Skeletal muscle tissue (tissue), 4 donors: ENCODE results near the gene RIGI. TPM values are rescaled to one million over a fixed set of nuclear protein-coding genes. Genes with fewer than 3 reads are reported as not detected.

Experiments
- H3K27ac ChIP-seq: one replicate; pipeline ENCODE4 v1.7.0; 2013; ENCODE audit warnings: mild to moderate bottlenecking, low read depth, low read length, inconsistent platforms
- H3K27me3 ChIP-seq, 3 donors: one replicate each; pipeline ENCODE4 v1.7.0; 2013; ENCODE audit warnings: low read length in 3 of 3; ENCODE audit not compliant: control insufficient read depth in 3 of 3, insufficient read depth in 3 of 3
- H3K36me3 ChIP-seq, 3 donors: one replicate each; pipeline ENCODE4 v1.7.0; 2013; ENCODE audit warnings: low read length in 3 of 3; ENCODE audit not compliant: control insufficient read depth in 3 of 3, insufficient read depth in 3 of 3
- H3K4me1 ChIP-seq, 3 donors: one replicate each; pipeline ENCODE4 v1.7.0; 2013; ENCODE audit warnings: low read length in 3 of 3, mild to moderate bottlenecking in 3 of 3; ENCODE audit not compliant: control insufficient read depth in 3 of 3, insufficient read depth in 3 of 3
- H3K4me3 ChIP-seq, 3 donors: one replicate each; pipeline ENCODE4 v1.7.0; 2013; ENCODE audit warnings: low read length in 3 of 3
- H3K9ac ChIP-seq, 3 donors: one replicate each; pipeline ENCODE4 v1.7.0; 2013; ENCODE audit warnings: low read length in 3 of 3, mild to moderate bottlenecking in 3 of 3, moderate library complexity in 2 of 3, low read depth in 1 of 3
- H3K9me3 ChIP-seq, 3 donors: one replicate each; pipeline ENCODE4 v1.7.0; 2013; ENCODE audit warnings: low read length in 3 of 3; ENCODE audit not compliant: control insufficient read depth in 3 of 3
- total RNA-seq: library from RNA; depleted of rRNA; stranded (reverse); fragments of >200 nt; gene quantifications from one replicate; pipeline ENCODE4 v1.2.3, GENCODE V29; 2014
- donor health status: Osteomylitis.

The RIGI gene
- total RNA-seq, 1 donor from 2014 or later = 9.4 TPM

DNA sequence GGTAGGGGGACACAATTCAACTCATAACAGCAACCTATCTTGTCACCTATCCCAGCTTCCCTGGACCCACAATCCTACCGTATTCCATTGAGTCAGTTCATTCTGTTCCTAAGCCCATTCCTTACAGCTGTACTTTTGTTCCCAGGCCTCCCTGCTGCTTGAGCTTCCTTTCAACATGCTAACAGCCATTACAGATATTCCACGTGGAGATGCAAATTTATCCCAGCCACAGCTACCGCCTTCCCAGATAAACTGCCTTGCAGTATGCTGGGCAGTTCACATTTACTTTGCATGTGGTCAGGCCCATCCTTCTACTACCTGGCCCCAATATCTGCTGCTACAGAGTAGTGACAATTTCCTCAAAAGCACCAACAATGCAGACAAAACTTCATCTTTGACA, 23.0 kb downstream of the RIGI start:
- H3K4me3 ChIP-seq = no peak overlapping the region
- H3K9me3 ChIP-seq = no peaks in the 10 kb centered on the region
- no peak overlapping the region for H3K9ac ChIP-seq
- no peak overlapping the region for H3K27ac ChIP-seq
- peaks cover 0 to 11% (median 4%) of the 10 kb centered on the region in 3 donors for H3K36me3 ChIP-seq
- H3K27me3 ChIP-seq = no peaks in the 10 kb centered on the region
- no peaks in the 10 kb centered on the region for H3K4me1 ChIP-seq

GRCh38 chr9:32502464-32502863, 23.5 kb downstream of the RIGI start:
- Histone ChIP-seq H3K4me3 (no peak overlapping the region), H3K9me3 (no peaks in the 10 kb centered on the region), H3K36me3 (peaks cover 0 to 14% (median 4%) of the 10 kb centered on the region in 3 donors), H3K9ac (no peak overlapping the region), H3K27ac (no peak overlapping the region), H3K27me3 (no peaks in the 10 kb centered on the region), H3K4me1 (no peaks in the 10 kb centered on the region)

- Histone ChIP-seq H3K9me3 (no peaks in the 10 kb centered on the region), H3K4me3 (no peak overlapping the region), H3K36me3 (peaks cover 0 to 16% (median 4%) of the 10 kb centered on the region in 3 donors), H3K27ac (no peak overlapping the region), H3K9ac (no peak overlapping the region), H3K4me1 (no peaks in the 10 kb centered on the region), H3K27me3 (no peaks in the 10 kb centered on the region)
These were observed 24.1 kb downstream of the RIGI start for GRCh38 chr9:32501868-32502267.

GRCh38 chr9:32500768-32501167, 25.2 kb downstream of the RIGI start:
- Histone ChIP-seq H3K36me3 (peaks cover 0 to 19% (median 4%) of the 10 kb centered on the region in 3 donors), H3K4me3 (no peak overlapping the region), H3K9me3 (no peaks in the 10 kb centered on the region), H3K27me3 (no peaks in the 10 kb centered on the region), H3K9ac (no peak overlapping the region), H3K4me1 (no peaks in the 10 kb centered on the region), H3K27ac (no peak overlapping the region)

- Histone ChIP-seq H3K36me3 (peaks cover 0 to 19% (median 4%) of the 10 kb centered on the region in 3 donors), H3K27ac (no peak overlapping the region), H3K9ac (no peak overlapping the region), H3K27me3 (no peaks in the 10 kb centered on the region), H3K4me1 (no peaks in the 10 kb centered on the region), H3K4me3 (no peak overlapping the region), H3K9me3 (no peaks in the 10 kb centered on the region)
These were observed 28.1 kb downstream of the RIGI start for GRCh38 chr9:32497921-32498320.

DNA sequence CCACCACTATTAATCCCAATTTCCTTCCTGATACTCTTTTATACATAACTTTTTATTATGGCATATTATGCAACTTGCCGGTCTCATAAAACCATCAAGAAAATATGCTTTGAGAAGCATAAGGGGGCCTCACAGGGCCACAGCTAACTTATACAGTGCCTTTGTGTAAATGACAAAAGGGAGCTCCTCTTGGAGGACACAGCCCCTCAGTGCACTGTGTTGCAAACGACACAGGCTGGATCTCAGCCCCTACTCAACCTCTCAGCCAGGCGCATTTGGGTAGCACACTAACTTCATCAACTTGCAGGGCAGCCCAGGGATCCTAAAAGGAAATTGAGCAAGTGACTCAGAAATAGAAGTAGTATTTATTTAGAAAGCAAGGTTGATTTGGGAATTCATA, 35.4 kb downstream of the RIGI start:
- H3K4me3 ChIP-seq = no peak overlapping the region
- no peaks in the 10 kb centered on the region for H3K27me3 ChIP-seq
- no peaks in the 10 kb centered on the region for H3K9me3 ChIP-seq
- H3K4me1 ChIP-seq = no peaks in the 10 kb centered on the region
- H3K27ac ChIP-seq = no peak overlapping the region
- peaks cover 9 to 35% (median 29%) of the 10 kb centered on the region in 3 donors for H3K36me3 ChIP-seq
- no peak overlapping the region for H3K9ac ChIP-seq

DNA sequence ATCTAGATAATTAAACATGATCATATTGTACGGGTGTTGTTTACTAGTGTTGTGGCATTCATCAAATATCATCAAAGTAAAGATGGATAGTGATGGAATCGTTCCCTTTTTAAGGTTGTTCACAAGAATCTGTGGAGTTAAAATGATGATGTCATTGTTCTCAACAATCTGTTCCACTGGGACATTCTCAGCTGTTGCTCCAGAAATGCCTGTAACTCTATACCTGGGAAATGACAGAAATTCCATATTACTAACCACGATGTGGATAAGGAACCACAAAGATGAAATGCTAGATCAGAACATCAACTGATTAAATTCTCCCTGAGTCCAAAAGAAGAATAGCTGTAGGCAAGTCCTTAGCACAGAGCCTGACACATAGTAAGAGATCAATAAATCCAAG, 38.0 kb downstream of the RIGI start:
- Histone ChIP-seq H3K27ac (no peak overlapping the region), H3K27me3 (no peaks in the 10 kb centered on the region), H3K4me3 (no peak overlapping the region), H3K9ac (no peak overlapping the region), H3K9me3 (no peaks in the 10 kb centered on the region), H3K4me1 (no peaks in the 10 kb centered on the region), H3K36me3 (peaks cover 22 to 53% (median 48%) of the 10 kb centered on the region in 3 donors)

DNA sequence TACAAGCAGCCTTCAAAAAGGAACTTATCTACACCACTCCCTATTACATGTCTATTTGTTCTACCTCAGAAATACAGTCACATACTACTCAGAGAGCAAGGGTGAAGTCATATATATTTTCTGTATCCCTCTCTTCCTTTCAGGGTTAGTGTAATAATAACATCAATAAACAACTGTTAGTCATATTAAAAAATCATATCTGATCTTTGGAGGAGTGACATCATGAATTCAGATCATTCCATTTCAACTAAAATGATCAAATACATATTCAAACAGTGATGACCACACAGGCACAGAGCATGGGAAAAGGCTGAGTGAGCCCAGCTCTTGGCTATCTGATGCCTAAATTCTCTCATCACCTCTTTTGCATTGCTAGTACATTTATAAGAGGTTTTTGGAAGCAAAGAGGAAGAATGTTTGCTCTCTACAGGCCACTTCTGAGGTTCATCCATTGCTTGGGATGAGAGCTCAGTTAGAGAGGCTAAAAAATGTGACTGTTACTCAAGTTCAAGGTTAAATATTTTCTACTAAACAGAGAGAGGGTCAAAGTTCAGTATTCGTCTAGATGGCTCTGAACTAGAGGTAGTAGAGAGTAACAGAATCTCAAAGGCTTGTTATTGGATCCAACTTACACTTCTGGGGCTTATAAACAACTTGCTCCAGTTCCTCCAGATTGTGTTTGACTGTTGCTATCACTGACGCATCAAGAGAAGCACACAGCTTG, 39.0 kb downstream of the RIGI start:
- no peak overlapping the region for H3K9ac ChIP-seq
- H3K36me3 ChIP-seq = peaks cover 22 to 58% (median 50%) of the 10 kb centered on the region in 3 donors
- H3K4me3 ChIP-seq = no peak overlapping the region

GRCh38 chr9:32483343-32483742, 42.7 kb downstream of the RIGI start:
- H3K4me3 ChIP-seq = no peak overlapping the region
- no peaks in the 10 kb centered on the region for H3K9me3 ChIP-seq
- H3K36me3 ChIP-seq = peaks cover 29 to 75% (median 65%) of the 10 kb centered on the region in 3 donors
- H3K27me3 ChIP-seq = no peaks in the 10 kb centered on the region
- H3K4me1 ChIP-seq = no peaks in the 10 kb centered on the region
- H3K27ac ChIP-seq = no peak overlapping the region
- no peak overlapping the region for H3K9ac ChIP-seq

More for the DNA sequence above, 39.0 kb downstream of the RIGI start:
- no peaks in the 10 kb centered on the region for H3K9me3 ChIP-seq
- no peak overlapping the region for H3K27ac ChIP-seq
- H3K4me1 ChIP-seq = no peaks in the 10 kb centered on the region
- no peaks in the 10 kb centered on the region for H3K27me3 ChIP-seq
